ENCODE measurements around the gene BBS1.

The BBS1 gene

GRCh38 chr11:66554602-66555001, 44.2 kb downstream of the BBS1 start:
- no peak overlapping the region for H3K4me3 ChIP-seq (ENCODE audit: low read depth, low read length)
- H3K27me3 ChIP-seq (ENCODE audit: insufficient read depth, low read length): peaks cover 4% of the 10 kb centered on the region; the same call in 1 of the 2 replicates
- H3K36me3 ChIP-seq (ENCODE audit: insufficient read depth, low read length): no peaks in the 10 kb centered on the region
- no peak overlapping the region for H3K27ac ChIP-seq (ENCODE audit: low read depth, low read length)
- no peaks in the 10 kb centered on the region for H3K79me2 ChIP-seq (ENCODE audit: control insufficient read depth, insufficient read depth, low read length, unreplicated experiment)
- no peak overlapping the region for H2AFZ ChIP-seq (ENCODE audit: low read length, unreplicated experiment)
- H3K4me1 ChIP-seq (ENCODE audit: control insufficient read depth, insufficient read depth, low read length, unreplicated experiment): no peaks in the 10 kb centered on the region

- Histone ChIP-seq H3K79me2 (ENCODE audit: control insufficient read depth, insufficient read depth, low read length, unreplicated experiment) (no peaks in the 10 kb centered on the region), H2AFZ (ENCODE audit: low read length, unreplicated experiment) (no peak overlapping the region), H3K27ac (ENCODE audit: low read depth, low read length) (no peak overlapping the region), H3K4me1 (ENCODE audit: control insufficient read depth, insufficient read depth, low read length, unreplicated experiment) (no peaks in the 10 kb centered on the region), H3K36me3 (ENCODE audit: insufficient read depth, low read length) (no peaks in the 10 kb centered on the region), H3K27me3 (ENCODE audit: insufficient read depth, low read length) (peaks cover 4% of the 10 kb centered on the region; the same call in 1 of the 2 replicates), H3K4me3 (ENCODE audit: low read depth, low read length) (no peak overlapping the region)
Observed at GRCh38 chr11:66555416-66555815, 45.0 kb downstream of the BBS1 start.

GRCh38 chr11:66556086-66556485, 45.7 kb downstream of the BBS1 start:
- Histone ChIP-seq H2AFZ (ENCODE audit: low read length, unreplicated experiment) (no peak overlapping the region), H3K4me1 (ENCODE audit: control insufficient read depth, insufficient read depth, low read length, unreplicated experiment) (no peaks in the 10 kb centered on the region), H3K36me3 (ENCODE audit: insufficient read depth, low read length) (no peaks in the 10 kb centered on the region), H3K27ac (ENCODE audit: low read depth, low read length) (no peak overlapping the region), H3K27me3 (ENCODE audit: insufficient read depth, low read length) (peaks cover 4% of the 10 kb centered on the region; the same call in 1 of the 2 replicates), H3K79me2 (ENCODE audit: control insufficient read depth, insufficient read depth, low read length, unreplicated experiment) (no peaks in the 10 kb centered on the region), H3K4me3 (ENCODE audit: low read depth, low read length) (no peak overlapping the region)

GRCh38 chr11:66557733-66558326, 47.4 kb downstream of the BBS1 start:
- Histone ChIP-seq H3K27ac (ENCODE audit: low read depth, low read length) (no peak overlapping the region), H3K79me2 (ENCODE audit: control insufficient read depth, insufficient read depth, low read length, unreplicated experiment) (no peaks in the 10 kb centered on the region), H2AFZ (ENCODE audit: low read length, unreplicated experiment) (no peak overlapping the region), H3K4me3 (ENCODE audit: low read depth, low read length) (no peak overlapping the region), H3K4me1 (ENCODE audit: control insufficient read depth, insufficient read depth, low read length, unreplicated experiment) (no peaks in the 10 kb centered on the region), H3K36me3 (ENCODE audit: insufficient read depth, low read length) (no peaks in the 10 kb centered on the region), H3K27me3 (ENCODE audit: insufficient read depth, low read length) (peaks cover 4% of the 10 kb centered on the region; the same call in 1 of the 2 replicates)

GRCh38 chr11:66559142-66559865, 48.9 kb downstream of the BBS1 start:
- Histone ChIP-seq H2AFZ (ENCODE audit: low read length, unreplicated experiment) (no peak overlapping the region), H3K4me3 (ENCODE audit: low read depth, low read length) (no peak overlapping the region), H3K79me2 (ENCODE audit: control insufficient read depth, insufficient read depth, low read length, unreplicated experiment) (no peaks in the 10 kb centered on the region), H3K27me3 (ENCODE audit: insufficient read depth, low read length) (peaks cover 4% of the 10 kb centered on the region; the same call in 1 of the 2 replicates), H3K4me1 (ENCODE audit: control insufficient read depth, insufficient read depth, low read length, unreplicated experiment) (no peaks in the 10 kb centered on the region), H3K27ac (ENCODE audit: low read depth, low read length) (no peak overlapping the region), H3K36me3 (ENCODE audit: insufficient read depth, low read length) (no peaks in the 10 kb centered on the region)

- no peak overlapping the region for H2AFZ ChIP-seq (ENCODE audit: low read length, unreplicated experiment)
- H3K27me3 ChIP-seq (ENCODE audit: insufficient read depth, low read length): peaks cover 4% of the 10 kb centered on the region; the same call in 1 of the 2 replicates
- H3K36me3 ChIP-seq (ENCODE audit: insufficient read depth, low read length): no peaks in the 10 kb centered on the region
- H3K79me2 ChIP-seq (ENCODE audit: control insufficient read depth, insufficient read depth, low read length, unreplicated experiment): no peaks in the 10 kb centered on the region
- H3K4me3 ChIP-seq (ENCODE audit: low read depth, low read length): no peak overlapping the region
- no peaks in the 10 kb centered on the region for H3K4me1 ChIP-seq (ENCODE audit: control insufficient read depth, insufficient read depth, low read length, unreplicated experiment)
- no peak overlapping the region for H3K27ac ChIP-seq (ENCODE audit: low read depth, low read length)
Observed at GRCh38 chr11:66559866-66560676, 49.6 kb downstream of the BBS1 start.

GRCh38 chr11:66561178-66561974, 50.9 kb downstream of the BBS1 start:
- H3K27me3 ChIP-seq (ENCODE audit: insufficient read depth, low read length): peaks cover 4% of the 10 kb centered on the region; the same call in 1 of the 2 replicates
- no peak overlapping the region for H2AFZ ChIP-seq (ENCODE audit: low read length, unreplicated experiment)
- no peaks in the 10 kb centered on the region for H3K4me1 ChIP-seq (ENCODE audit: control insufficient read depth, insufficient read depth, low read length, unreplicated experiment)
- no peak overlapping the region for H3K4me3 ChIP-seq (ENCODE audit: low read depth, low read length)
- no peaks in the 10 kb centered on the region for H3K79me2 ChIP-seq (ENCODE audit: control insufficient read depth, insufficient read depth, low read length, unreplicated experiment)
- H3K27ac ChIP-seq (ENCODE audit: low read depth, low read length): no peak overlapping the region
- H3K36me3 ChIP-seq (ENCODE audit: insufficient read depth, low read length): no peaks in the 10 kb centered on the region

- Histone ChIP-seq H3K4me1 (ENCODE audit: control insufficient read depth, insufficient read depth, low read length, unreplicated experiment) (no peaks in the 10 kb centered on the region), H3K4me3 (ENCODE audit: low read depth, low read length) (no peak overlapping the region), H3K27ac (ENCODE audit: low read depth, low read length) (no peak overlapping the region), H3K79me2 (ENCODE audit: control insufficient read depth, insufficient read depth, low read length, unreplicated experiment) (no peaks in the 10 kb centered on the region), H3K27me3 (ENCODE audit: insufficient read depth, low read length) (peaks cover 4% of the 10 kb centered on the region; the same call in 1 of the 2 replicates), H3K36me3 (ENCODE audit: insufficient read depth, low read length) (no peaks in the 10 kb centered on the region), H2AFZ (ENCODE audit: low read length, unreplicated experiment) (no peak overlapping the region)
Observed at GRCh38 chr11:66561975-66562248, 51.5 kb downstream of the BBS1 start.

- no peak overlapping the region for H2AFZ ChIP-seq (ENCODE audit: low read length, unreplicated experiment)
- no peaks in the 10 kb centered on the region for H3K79me2 ChIP-seq (ENCODE audit: control insufficient read depth, insufficient read depth, low read length, unreplicated experiment)
- H3K27me3 ChIP-seq (ENCODE audit: insufficient read depth, low read length): peaks cover 4% of the 10 kb centered on the region; the same call in 1 of the 2 replicates
- H3K36me3 ChIP-seq (ENCODE audit: insufficient read depth, low read length): no peaks in the 10 kb centered on the region
- no peaks in the 10 kb centered on the region for H3K4me1 ChIP-seq (ENCODE audit: control insufficient read depth, insufficient read depth, low read length, unreplicated experiment)
- H3K4me3 ChIP-seq (ENCODE audit: low read depth, low read length): no peak overlapping the region
- no peak overlapping the region for H3K27ac ChIP-seq (ENCODE audit: low read depth, low read length)
Observed at GRCh38 chr11:66562275-66562674, 51.8 kb downstream of the BBS1 start.

- H3K4me3 ChIP-seq (ENCODE audit: low read depth, low read length): no peak overlapping the region
- no peaks in the 10 kb centered on the region for H3K4me1 ChIP-seq (ENCODE audit: control insufficient read depth, insufficient read depth, low read length, unreplicated experiment)
- no peak overlapping the region for H2AFZ ChIP-seq (ENCODE audit: low read length, unreplicated experiment)
- peaks cover 4% of the 10 kb centered on the region; the same call in 1 of the 2 replicates for H3K27me3 ChIP-seq (ENCODE audit: insufficient read depth, low read length)
- no peaks in the 10 kb centered on the region for H3K79me2 ChIP-seq (ENCODE audit: control insufficient read depth, insufficient read depth, low read length, unreplicated experiment)
- no peaks in the 10 kb centered on the region for H3K36me3 ChIP-seq (ENCODE audit: insufficient read depth, low read length)
- no peak overlapping the region for H3K27ac ChIP-seq (ENCODE audit: low read depth, low read length)
Observed at GRCh38 chr11:66562907-66563583, 52.6 kb downstream of the BBS1 start.

All from ACC112 (cell line).